ENCODE results near the gene MAPK1IP1L.

Gene MAPK1IP1L

DNA sequence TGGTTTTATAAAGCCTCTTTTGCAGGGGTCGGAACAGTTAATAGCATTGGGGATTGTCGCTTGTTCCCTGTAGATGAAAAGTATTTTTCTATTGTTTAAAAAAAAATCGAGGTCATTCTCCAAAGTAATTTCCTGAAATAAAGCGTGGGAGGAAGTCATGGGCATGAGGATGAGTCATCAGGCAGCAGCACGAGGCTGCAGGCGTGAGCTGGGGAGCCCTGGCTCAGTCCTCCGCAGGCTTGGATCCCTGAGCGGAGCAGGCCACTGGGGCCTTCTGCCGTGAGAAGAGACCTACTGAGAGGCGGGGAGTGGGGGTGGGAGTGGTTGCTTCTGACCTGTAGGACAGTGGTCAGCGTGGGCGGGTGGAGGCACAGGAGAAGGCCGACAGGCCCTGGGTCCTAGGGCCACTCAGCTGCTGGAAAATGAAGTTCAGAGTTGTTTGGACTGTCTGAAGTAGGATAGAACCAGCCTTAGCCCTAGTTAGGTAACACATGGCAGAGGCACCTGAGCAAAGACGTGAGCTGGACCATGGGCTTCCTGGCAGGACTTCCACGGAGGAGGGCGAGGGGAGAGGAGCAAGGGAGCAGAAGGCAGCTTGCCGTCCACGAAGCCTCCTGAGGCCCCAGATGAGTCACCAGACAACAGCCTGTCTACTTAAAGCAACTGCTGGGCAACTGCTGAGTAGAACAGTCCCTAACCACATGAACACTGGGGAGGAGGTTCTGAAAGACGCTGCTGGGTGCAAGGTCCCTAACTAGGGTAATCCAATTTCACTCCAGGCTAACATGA, 56.5 kb downstream of the MAPK1IP1L start:
- Histone ChIP-seq H3K4me1 (ENCODE audit: control insufficient read depth, insufficient read depth, low read length) (peaks cover 5% of the 10 kb centered on the region), H3K36me3 (ENCODE audit: control insufficient read depth in 2 of 2, insufficient read depth in 1 of 2, low read length in 2 of 2) (no peaks in the 10 kb centered on the region), H3K27ac (ENCODE audit: extremely low read depth, low read depth, low read length) (peak overlapping the region; percentile 66), H3K4me3 (ENCODE audit: low read depth, low read length) (no peak overlapping the region), H3K9me3 (ENCODE audit: control insufficient read depth, insufficient read depth, low read depth, low read length) (no peaks in the 10 kb centered on the region)
- CTCF ChIA-PET: no interaction called here
- POLR2A ChIA-PET: interaction anchor here (0.6 to 1.2 kb wide), 5 partner anchors 13 to 81 kb away, joined by 3 to 4 read pairs (median 3); partner anchors contain the start of genes LGALS3, SOCS4 and WDHD1
- TF ChIP-seq, protein P1, sequence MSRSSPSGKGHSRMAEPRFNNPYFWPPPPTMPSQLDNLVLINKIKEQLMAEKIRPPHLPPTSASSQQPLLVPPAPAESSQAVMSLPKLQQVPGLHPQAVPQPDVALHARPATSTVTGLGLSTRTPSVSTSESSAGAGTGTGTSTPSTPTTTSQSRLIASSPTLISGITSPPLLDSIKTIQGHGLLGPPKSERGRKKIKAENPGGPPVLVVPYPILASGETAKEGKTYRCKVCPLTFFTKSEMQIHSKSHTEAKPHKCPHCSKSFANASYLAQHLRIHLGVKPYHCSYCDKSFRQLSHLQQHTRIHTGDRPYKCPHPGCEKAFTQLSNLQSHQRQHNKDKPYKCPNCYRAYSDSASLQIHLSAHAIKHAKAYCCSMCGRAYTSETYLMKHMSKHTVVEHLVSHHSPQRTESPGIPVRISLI (tag by site-specific recombination; IDR thresholded peaks at IDR 0.05): peak; percentile 61; the same call in 1 of the 2 replicates
- peak; percentile 37; the same call in 1 of the 2 replicates for TF ChIP-seq TRIM28 (IDR thresholded peaks at IDR 0.05; ENCODE audit: borderline replicate concordance, low read length)
- no peak for TF ChIP-seq ZFP37 (tag by site-specific recombination; IDR thresholded peaks at IDR 0.05)
- TF ChIP-seq, protein P2, sequence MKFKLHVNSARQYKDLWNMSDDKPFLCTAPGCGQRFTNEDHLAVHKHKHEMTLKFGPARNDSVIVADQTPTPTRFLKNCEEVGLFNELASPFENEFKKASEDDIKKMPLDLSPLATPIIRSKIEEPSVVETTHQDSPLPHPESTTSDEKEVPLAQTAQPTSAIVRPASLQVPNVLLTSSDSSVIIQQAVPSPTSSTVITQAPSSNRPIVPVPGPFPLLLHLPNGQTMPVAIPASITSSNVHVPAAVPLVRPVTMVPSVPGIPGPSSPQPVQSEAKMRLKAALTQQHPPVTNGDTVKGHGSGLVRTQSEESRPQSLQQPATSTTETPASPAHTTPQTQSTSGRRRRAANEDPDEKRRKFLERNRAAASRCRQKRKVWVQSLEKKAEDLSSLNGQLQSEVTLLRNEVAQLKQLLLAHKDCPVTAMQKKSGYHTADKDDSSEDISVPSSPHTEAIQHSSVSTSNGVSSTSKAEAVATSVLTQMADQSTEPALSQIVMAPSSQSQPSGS (tag by site-specific recombination; IDR thresholded peaks at IDR 0.05; ENCODE audit: low read depth): no peak
- no peak for TF ChIP-seq ZNF549 (tag by site-specific recombination; IDR thresholded peaks at IDR 0.05)
- TF ChIP-seq KLF16 (tag by site-specific recombination; IDR thresholded peaks at IDR 0.05): no peak
- TF ChIP-seq, protein P3, sequence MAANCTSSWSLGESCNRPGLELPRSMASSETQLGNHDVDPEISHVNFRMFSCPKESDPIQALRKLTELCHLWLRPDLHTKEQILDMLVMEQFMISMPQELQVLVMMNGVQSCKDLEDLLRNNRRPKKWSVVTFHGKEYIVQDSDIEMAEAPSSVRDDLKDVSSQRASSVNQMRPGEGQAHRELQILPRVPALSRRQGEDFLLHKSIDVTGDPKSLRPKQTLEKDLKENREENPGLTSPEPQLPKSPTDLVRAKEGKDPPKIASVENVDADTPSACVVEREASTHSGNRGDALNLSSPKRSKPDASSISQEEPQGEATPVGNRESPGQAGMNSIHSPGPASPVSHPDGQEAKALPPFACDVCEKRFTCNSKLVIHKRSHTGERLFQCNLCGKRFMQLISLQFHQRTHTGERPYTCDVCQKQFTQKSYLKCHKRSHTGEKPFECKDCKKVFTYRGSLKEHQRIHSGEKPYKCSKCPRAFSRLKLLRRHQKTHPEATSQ (tag by site-specific recombination; IDR thresholded peaks at IDR 0.05): no peak
- no peak for TF ChIP-seq ZNF529 (tag by site-specific recombination; IDR thresholded peaks at IDR 0.05; ENCODE audit: insufficient replicate concordance)
- TF ChIP-seq MYNN (tag by site-specific recombination; IDR thresholded peaks at IDR 0.05; ENCODE audit: borderline replicate concordance): no peak
- peak; percentile 65; the same call in 1 of the 2 replicates for TF ChIP-seq ZNF10 (tag by site-specific recombination; IDR thresholded peaks at IDR 0.05)
- TF ChIP-seq ZNF335 (tag by site-specific recombination; conservative IDR thresholded peaks at IDR 0.05): peak; percentile 86
- TF ChIP-seq, protein P4, sequence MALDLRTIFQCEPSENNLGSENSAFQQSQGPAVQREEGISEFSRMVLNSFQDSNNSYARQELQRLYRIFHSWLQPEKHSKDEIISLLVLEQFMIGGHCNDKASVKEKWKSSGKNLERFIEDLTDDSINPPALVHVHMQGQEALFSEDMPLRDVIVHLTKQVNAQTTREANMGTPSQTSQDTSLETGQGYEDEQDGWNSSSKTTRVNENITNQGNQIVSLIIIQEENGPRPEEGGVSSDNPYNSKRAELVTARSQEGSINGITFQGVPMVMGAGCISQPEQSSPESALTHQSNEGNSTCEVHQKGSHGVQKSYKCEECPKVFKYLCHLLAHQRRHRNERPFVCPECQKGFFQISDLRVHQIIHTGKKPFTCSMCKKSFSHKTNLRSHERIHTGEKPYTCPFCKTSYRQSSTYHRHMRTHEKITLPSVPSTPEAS (tag by site-specific recombination; IDR thresholded peaks at IDR 0.05): no peak
- TF ChIP-seq, protein P5, sequence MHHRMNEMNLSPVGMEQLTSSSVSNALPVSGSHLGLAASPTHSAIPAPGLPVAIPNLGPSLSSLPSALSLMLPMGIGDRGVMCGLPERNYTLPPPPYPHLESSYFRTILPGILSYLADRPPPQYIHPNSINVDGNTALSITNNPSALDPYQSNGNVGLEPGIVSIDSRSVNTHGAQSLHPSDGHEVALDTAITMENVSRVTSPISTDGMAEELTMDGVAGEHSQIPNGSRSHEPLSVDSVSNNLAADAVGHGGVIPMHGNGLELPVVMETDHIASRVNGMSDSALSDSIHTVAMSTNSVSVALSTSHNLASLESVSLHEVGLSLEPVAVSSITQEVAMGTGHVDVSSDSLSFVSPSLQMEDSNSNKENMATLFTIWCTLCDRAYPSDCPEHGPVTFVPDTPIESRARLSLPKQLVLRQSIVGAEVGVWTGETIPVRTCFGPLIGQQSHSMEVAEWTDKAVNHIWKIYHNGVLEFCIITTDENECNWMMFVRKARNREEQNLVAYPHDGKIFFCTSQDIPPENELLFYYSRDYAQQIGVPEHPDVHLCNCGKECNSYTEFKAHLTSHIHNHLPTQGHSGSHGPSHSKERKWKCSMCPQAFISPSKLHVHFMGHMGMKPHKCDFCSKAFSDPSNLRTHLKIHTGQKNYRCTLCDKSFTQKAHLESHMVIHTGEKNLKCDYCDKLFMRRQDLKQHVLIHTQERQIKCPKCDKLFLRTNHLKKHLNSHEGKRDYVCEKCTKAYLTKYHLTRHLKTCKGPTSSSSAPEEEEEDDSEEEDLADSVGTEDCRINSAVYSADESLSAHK (tag by site-specific recombination; IDR thresholded peaks at IDR 0.05): no peak
- no peak for TF ChIP-seq ZNF23 (tag by site-specific recombination; IDR thresholded peaks at IDR 0.05; ENCODE audit: borderline replicate concordance)
- TF ChIP-seq ZNF433 (tag by site-specific recombination; IDR thresholded peaks at IDR 0.05; ENCODE audit: low read depth): no peak
- TF ChIP-seq, protein P6, sequence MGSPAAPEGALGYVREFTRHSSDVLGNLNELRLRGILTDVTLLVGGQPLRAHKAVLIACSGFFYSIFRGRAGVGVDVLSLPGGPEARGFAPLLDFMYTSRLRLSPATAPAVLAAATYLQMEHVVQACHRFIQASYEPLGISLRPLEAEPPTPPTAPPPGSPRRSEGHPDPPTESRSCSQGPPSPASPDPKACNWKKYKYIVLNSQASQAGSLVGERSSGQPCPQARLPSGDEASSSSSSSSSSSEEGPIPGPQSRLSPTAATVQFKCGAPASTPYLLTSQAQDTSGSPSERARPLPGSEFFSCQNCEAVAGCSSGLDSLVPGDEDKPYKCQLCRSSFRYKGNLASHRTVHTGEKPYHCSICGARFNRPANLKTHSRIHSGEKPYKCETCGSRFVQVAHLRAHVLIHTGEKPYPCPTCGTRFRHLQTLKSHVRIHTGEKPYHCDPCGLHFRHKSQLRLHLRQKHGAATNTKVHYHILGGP (tag by site-specific recombination; IDR thresholded peaks at IDR 0.05): no peak
- no peak for TF ChIP-seq KLF10 (tag by site-specific recombination; IDR thresholded peaks at IDR 0.05)
- no peak for TF ChIP-seq ZNF239 (tag by site-specific recombination; IDR thresholded peaks at IDR 0.05)
- TF ChIP-seq, protein P7, sequence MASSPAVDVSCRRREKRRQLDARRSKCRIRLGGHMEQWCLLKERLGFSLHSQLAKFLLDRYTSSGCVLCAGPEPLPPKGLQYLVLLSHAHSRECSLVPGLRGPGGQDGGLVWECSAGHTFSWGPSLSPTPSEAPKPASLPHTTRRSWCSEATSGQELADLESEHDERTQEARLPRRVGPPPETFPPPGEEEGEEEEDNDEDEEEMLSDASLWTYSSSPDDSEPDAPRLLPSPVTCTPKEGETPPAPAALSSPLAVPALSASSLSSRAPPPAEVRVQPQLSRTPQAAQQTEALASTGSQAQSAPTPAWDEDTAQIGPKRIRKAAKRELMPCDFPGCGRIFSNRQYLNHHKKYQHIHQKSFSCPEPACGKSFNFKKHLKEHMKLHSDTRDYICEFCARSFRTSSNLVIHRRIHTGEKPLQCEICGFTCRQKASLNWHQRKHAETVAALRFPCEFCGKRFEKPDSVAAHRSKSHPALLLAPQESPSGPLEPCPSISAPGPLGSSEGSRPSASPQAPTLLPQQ (tag by site-specific recombination; IDR thresholded peaks at IDR 0.05): 0 out of 2 replicates have a peak, but pooled peaks have one; percentile 38
- TF ChIP-seq, protein P8, sequence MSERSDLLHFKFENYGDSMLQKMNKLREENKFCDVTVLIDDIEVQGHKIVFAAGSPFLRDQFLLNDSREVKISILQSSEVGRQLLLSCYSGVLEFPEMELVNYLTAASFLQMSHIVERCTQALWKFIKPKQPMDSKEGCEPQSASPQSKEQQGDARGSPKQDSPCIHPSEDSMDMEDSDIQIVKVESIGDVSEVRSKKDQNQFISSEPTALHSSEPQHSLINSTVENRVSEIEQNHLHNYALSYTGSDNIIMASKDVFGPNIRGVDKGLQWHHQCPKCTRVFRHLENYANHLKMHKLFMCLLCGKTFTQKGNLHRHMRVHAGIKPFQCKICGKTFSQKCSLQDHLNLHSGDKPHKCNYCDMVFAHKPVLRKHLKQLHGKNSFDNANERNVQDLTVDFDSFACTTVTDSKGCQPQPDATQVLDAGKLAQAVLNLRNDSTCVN (tag by site-specific recombination; optimal IDR thresholded peaks at IDR 0.05): peak; percentile 21
- TF ChIP-seq OSR2 (tag by site-specific recombination; IDR thresholded peaks at IDR 0.05): no peak
- no peak for TF ChIP-seq MEIS1 (CRISPR knock-in tag; IDR thresholded peaks at IDR 0.05; ENCODE audit: borderline replicate concordance)
- TF ChIP-seq ZNF423 (tag by site-specific recombination; IDR thresholded peaks at IDR 0.05): no peak
- TF ChIP-seq ZNF610 (tag by site-specific recombination; IDR thresholded peaks at IDR 0.05; ENCODE audit: borderline replicate concordance): no peak
- TF ChIP-seq ZNF157 (tag by site-specific recombination; IDR thresholded peaks at IDR 0.05): no peak
